Raji (cell line): Measurements from ENCODE around the gene GALNT15.

ENCODE experiments used
- POLR2A ChIP-seq: IDR thresholded peaks from 2 replicates; pipeline ENCODE4 v1.6.1; 2011; ENCODE audit warnings: low read depth, low read length, control low read depth; ENCODE audit not compliant: insufficient read depth

The GALNT15 gene

DNA sequence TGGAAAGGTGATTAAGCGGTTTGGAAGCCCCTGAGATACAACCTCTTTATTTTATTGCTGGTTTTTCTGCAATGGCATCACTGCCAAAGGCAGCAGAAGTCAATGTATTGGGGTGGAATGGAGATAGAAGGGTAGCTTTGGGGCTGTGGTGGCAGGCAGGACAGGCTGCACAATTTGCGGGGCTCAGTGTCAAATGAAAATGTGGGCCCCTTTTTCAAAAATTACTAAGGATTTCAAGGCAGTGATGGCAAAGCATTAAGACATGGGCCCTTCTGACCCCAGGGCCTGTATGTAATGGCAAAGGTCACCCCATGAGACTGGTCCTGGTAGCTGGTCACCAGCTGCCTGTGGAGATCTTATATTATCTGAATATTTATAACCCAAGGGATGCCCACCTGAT lies 29.3 kb upstream of the GALNT15 start:
- TF ChIP-seq POLR2A: no peak

- no peak for TF ChIP-seq POLR2A
These were observed 28.3 kb upstream of the GALNT15 start for GRCh38 chr3:16146015-16146730.

DNA sequence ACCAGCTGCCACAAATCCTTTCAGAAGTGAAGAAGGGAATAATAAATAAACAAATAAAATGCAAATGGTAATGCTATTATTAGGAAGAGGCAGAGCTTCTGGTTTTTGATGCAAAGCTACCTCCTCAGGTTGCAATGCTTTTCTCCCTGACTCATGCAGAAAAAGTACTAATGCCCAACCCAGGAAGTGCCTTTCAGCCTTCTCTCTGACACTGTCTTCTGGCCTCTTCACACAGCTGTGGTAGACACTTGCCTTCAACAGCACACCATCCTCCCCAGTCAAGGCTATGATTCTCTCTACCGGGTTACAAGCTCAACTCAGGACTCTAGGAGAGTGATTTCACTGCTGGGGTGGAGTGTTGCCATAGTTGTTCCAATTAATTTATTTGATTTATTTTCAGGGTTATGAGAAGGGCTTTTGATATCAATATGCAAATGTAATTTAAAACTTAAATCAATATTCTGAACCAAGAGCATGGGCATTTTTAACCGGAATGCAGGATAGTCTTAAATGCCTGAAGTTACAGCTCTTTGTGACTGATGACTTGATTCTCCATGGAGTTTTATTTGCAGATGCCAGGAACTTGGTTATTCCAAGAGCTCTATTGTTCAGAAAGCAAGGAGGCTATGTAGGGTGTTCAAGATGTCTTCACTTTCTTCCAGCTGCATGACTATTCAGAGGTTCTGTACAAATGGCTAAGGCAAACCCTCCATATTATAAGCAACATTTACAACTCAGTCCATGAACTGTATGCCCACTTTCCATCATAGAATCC lies 27.1 kb upstream of the GALNT15 start:
- TF ChIP-seq POLR2A: no peak

DNA sequence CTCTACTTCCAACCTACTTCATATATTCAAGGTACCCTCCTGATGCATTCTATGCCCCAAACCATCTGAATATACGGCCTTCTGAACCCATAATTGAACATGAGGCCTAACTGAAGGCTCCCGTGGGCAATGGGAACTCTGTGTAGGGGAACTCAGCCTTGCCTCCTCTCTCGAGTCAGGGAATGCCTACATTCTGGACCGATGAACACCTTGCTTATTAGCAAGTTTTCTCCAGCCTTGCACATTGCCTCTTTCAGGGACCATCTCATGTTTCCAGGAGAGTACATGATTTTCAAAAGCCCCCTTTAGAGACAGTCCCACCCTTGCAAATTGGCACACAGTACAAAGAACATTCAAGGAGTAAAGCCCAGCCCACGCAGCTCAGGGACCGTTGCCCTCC lies 26.3 kb upstream of the GALNT15 start:
- no peak for TF ChIP-seq POLR2A

GRCh38 chr3:16148783-16149182 lies 25.7 kb upstream of the GALNT15 start:
- no peak for TF ChIP-seq POLR2A

DNA sequence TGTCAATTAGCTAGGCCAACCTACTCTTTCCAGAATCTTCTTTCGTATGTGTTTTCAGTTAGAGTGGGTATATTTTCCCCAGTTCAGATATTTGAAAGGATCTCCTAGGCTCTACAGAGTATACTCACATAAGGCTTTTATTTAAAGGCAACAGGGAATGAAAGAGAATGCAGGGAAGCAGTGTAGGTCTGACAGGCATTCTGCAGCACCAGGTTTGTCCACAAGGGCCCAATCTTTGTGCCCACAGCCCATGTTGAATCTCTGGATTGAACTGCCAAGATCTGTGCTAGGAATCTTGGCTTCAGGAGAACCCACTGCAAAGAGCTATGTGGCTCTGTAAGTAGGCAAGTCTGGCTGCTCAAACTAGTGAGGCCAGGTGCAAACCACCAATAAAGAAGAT lies 24.2 kb upstream of the GALNT15 start:
- TF ChIP-seq POLR2A: no peak

DNA sequence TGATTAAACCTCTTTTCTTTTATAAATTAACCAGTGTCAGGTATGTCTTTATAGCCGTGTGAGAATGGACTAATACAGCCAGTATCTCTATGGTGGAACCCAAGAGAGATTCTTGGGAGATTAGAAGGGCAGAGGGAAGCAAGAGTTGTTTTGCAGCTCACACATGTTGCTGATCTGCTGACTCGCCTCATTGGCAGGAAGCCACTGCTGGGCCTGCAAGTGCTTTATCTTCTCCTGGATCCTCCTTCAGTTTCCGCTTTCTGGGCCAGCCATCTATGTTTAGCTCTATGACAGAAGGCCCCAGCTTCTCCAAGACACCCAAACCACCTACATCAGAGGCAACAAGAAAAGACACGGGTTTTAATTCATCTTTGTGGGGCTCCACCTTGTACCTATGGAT lies 23.4 kb upstream of the GALNT15 start:
- no peak for TF ChIP-seq POLR2A

DNA sequence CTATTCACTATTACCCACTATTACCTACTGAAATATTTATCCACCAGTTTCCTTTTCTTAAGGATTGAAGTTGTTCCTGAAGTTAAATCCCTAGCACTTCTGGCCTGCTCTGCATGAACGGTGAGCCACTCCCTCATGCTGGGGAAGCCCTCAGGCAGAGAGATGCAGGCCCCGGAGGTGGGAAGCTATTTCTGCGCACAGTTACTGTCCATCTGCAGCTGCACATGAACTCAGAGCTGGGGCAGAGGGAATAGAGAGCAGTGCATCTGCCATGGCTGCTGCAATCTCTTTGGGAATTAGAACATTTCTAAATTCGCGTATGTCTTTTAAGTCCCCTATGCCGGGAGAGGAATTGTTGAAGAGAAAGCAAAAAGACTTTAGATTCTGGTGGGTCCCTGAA lies 6.3 kb upstream of the GALNT15 start:
- no peak for TF ChIP-seq POLR2A

DNA sequence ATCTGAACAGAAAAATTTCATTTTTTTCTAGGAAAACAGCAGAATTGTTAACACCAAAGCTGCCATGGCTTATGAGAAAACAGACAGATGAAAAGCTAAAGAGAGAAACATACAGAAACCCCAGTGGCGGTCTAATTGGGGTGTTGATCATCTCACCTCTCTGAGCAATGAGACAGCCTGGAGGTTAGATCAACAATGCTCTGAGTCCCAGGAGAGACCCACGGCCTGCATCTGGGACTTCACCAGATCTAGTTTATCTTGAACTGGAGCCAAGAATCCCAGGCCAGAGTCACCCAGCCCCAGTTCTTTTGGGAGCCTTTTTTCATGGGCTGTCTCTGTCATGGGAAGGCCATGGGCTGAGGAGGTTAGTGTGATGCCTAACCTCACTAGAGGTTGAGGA lies 3.5 kb upstream of the GALNT15 start:
- no peak for TF ChIP-seq POLR2A

DNA sequence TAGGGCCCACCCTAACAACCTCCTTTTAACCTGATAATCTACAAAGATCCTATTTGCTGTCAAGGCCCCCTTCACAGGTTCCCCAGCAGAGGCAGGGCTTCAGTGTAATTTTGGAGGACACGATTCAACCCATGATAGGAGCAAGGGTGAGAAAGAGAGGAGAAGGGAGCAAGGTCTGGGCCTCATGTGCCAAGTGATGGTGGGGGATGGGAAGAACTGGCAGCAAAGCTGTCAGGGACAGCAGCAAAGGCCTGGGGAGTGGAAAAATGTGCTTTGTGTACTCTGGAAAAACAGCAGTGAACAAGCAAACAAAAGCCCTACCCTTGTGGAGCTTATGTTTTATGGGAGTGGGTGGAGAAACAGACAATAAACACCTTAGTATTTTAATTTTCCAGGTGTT lies 2.7 kb upstream of the GALNT15 start:
- TF ChIP-seq POLR2A: no peak

DNA sequence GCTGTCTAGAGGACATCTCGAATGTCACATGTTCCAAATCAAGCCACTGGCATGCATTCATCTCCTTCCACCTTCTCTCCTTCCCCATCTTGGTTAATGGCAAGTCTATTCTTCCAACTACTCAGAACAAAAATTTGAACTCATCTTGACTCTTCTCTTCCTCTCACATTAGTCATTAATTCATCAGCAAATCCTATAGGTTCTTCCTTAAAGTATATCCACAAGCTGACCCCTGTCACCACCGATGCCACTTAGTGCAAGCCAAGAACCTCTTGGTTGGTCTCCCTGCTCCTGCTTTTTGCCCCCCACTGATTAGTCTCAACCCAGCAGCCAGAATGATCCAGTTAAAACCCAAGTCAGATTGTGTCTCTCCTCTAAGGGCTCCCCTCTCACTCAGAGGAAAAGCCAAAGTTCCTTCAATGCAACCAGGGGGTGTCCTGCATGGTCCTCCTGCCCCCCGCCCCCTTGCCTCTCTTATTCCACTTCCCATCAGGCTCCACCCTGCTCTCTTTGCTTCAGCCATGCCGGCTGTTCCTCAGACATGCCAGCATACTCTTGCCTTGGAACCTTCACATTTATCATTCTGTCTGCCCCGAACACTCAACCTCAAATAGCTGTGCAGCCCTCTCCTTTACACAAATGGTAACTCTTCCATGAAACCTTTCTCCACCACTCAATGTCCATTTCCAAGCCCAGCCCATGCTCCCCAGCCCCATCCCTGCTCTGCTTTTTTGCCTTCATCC lies 1.0 kb upstream of the GALNT15 start:
- TF ChIP-seq POLR2A: no peak

DNA sequence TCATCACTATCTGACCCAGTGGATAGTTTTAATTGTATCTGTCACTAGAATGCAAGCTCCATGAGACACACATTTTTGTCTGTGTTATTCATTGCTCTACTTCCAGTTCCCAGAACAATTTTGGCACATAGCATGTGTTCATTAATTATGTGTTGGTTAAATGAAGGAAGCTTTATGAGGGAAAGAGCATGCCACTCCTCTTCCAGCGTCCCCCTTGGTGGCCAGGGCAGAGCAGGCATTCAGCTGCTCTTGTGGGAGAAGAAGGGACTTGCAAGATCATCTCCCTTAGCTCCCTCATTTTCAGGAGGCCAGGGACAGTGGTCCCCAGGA lies 489 bp upstream of the GALNT15 start:
- no peak for TF ChIP-seq POLR2A

GRCh38 chr3:16174976-16175901 lies 759 bp downstream of the GALNT15 start:
- no peak for TF ChIP-seq POLR2A

- TF ChIP-seq POLR2A: no peak
These were observed 2.0 kb downstream of the GALNT15 start for GRCh38 chr3:16176391-16177030.
